ENCODE measurements around the gene E2F4. TPM values are rescaled to one million over a fixed set of nuclear protein-coding genes. Genes with fewer than 3 reads are reported as not detected.

E2F4 gene
- total RNA-seq, 1 experiment from 2014 or later, result 114 TPM

DNA sequence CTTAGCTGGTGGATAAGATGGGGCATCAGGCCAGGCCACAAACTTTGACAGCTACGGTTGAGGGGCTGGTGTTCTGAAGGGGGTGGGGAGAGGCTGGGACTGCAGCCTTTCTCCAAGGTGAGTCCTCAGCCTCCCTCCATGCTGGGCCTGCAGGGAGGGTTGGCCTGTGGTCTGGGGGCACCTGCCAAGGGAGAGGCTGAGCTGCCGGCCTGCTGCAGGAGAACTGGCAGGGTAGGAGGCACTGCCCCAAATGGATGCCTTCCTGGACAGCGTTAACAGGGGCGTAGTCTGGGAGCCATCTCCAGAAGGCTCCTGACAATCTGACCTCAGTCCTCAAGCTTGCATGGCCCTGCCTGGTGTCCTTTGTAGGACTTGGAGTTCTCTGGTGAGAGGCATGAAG, 12.1 kb downstream of the E2F4 start:
- ATAC-seq (no peak), DNase-seq (ENCODE audit: low read depth, low spot score) (no peak)
- no peak for TF ChIP-seq ZNF274 (IDR thresholded peaks at IDR 0.05; ENCODE audit: low read depth, low read length)
- TF ChIP-seq, protein P1, sequence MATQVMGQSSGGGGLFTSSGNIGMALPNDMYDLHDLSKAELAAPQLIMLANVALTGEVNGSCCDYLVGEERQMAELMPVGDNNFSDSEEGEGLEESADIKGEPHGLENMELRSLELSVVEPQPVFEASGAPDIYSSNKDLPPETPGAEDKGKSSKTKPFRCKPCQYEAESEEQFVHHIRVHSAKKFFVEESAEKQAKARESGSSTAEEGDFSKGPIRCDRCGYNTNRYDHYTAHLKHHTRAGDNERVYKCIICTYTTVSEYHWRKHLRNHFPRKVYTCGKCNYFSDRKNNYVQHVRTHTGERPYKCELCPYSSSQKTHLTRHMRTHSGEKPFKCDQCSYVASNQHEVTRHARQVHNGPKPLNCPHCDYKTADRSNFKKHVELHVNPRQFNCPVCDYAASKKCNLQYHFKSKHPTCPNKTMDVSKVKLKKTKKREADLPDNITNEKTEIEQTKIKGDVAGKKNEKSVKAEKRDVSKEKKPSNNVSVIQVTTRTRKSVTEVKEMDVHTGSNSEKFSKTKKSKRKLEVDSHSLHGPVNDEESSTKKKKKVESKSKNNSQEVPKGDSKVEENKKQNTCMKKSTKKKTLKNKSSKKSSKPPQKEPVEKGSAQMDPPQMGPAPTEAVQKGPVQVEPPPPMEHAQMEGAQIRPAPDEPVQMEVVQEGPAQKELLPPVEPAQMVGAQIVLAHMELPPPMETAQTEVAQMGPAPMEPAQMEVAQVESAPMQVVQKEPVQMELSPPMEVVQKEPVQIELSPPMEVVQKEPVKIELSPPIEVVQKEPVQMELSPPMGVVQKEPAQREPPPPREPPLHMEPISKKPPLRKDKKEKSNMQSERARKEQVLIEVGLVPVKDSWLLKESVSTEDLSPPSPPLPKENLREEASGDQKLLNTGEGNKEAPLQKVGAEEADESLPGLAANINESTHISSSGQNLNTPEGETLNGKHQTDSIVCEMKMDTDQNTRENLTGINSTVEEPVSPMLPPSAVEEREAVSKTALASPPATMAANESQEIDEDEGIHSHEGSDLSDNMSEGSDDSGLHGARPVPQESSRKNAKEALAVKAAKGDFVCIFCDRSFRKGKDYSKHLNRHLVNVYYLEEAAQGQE (IDR thresholded peaks at IDR 0.05; ENCODE audit: low read depth), result no peak
- TF ChIP-seq EGR1 (IDR thresholded peaks at IDR 0.05; ENCODE audit: low read depth), result no peak
- TF ChIP-seq ZFX (IDR thresholded peaks at IDR 0.05), result no peak
- ChIA-PET POLR2A (no interaction called here), CTCF (no interaction called here), RAD21 (ENCODE audit: low non-redundant PET in 1 of 2, low total read pairs in 2 of 2, uncharacterized antibody in 2 of 2, unreplicated experiment in 2 of 2) (no interaction called here)
- Histone ChIP-seq H3K4me1 (ENCODE audit: control insufficient read depth in 1 of 2, insufficient read depth in 2 of 2, low read length in 2 of 2) (peaks cover 15 to 39% of the 10 kb centered on the region in 2 experiments), H2AFZ (ENCODE audit: low read depth, low read length, poor library complexity, severe bottlenecking) (no peak overlapping the region), H3K9me2 (ENCODE audit: insufficient read depth) (no peaks in the 10 kb centered on the region), H3K4me3 (replicated peaks in 1 of 2; ENCODE audit: low read depth in 1 of 2, low read length in 2 of 2) (no peak overlapping the region), H3K9ac (ENCODE audit: low read length) (no peak overlapping the region), H3K9me3 (ENCODE audit: control insufficient read depth in 1 of 2, insufficient read depth in 1 of 2, low read depth in 1 of 2, low read length in 2 of 2) (no peaks in the 10 kb centered on the region), H3K4me2 (ENCODE audit: low read length) (no peak overlapping the region), H3K79me2 (ENCODE audit: insufficient read depth, low read length) (peaks cover 8% of the 10 kb centered on the region; the same call in 1 of the 2 replicates), H4K20me1 (ENCODE audit: insufficient read depth) (no peaks in the 10 kb centered on the region), H3K27ac (ENCODE audit: low read depth, low read length) (no peak overlapping the region), H3K27me3 (ENCODE audit: insufficient read depth, low read length) (no peaks in the 10 kb centered on the region), H3K36me3 (ENCODE audit: control insufficient read depth in 1 of 2, insufficient read depth in 2 of 2, low read length in 2 of 2) (peaks cover 11 to 17% of the 10 kb centered on the region in 2 experiments; a peak in 3 of 4 replicates)
- intact Hi-C loops (cut with micrococcal nuclease), result no loop called here
- no TSS peak for BruUV-seq (replicated peaks)

DNA sequence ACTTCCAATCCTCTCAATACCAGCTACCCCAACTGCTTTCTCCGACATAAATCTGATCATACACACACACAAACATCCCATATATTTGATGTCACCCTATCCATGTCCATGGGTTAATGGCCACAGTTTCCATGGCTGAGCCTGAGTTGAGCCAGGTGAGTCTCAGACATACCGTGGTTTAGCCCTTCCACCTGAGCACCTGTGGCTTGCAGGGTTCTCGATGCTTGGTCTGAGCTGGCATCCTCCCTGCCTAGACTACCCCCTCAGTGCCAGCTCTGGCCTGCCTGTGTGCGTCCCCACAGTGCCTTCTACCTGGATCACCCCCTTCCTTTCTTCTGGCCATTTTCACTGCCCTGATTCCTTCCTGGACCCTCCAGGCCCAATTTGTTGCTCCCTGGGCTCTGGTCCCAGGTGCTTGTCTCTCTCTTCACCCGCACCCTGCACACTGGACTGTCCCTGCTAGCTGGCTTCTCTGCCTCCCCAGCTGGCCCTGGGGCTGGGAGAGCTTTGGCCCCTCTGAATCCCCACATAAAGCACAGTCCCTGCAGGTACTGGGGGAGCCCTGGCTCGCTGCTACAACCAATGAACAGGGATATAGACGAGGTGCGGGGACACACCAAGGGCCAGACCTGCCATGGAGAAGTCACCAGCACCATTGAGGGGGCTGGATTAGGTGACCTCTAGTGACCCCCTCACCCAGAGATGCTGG, 14.3 kb downstream of the E2F4 start:
- no peaks in the 10 kb centered on the region for H3K79me2 ChIP-seq (ENCODE audit: insufficient read depth, low read length)
- TF ChIP-seq EGR1 (IDR thresholded peaks at IDR 0.05; ENCODE audit: low read depth) (no peak), CBX3 (IDR thresholded peaks at IDR 0.05; ENCODE audit: low read depth) (no peak), RAD21 (IDR thresholded peaks at IDR 0.05; ENCODE audit: low read depth) (no peak), POLR2AphosphoS5 (IDR thresholded peaks at IDR 0.05; ENCODE audit: low read depth, low read length) (peak; percentile 46), SIN3A (IDR thresholded peaks at IDR 0.05; ENCODE audit: low read depth) (no peak)
- H3K36me3 ChIP-seq (ENCODE audit: control insufficient read depth in 1 of 2, insufficient read depth in 2 of 2, low read length in 2 of 2), result peaks cover 11 to 14% of the 10 kb centered on the region in 2 experiments; a peak in 3 of 4 replicates
- H3K4me2 ChIP-seq (ENCODE audit: low read length), result no peak overlapping the region; the same call in 1 of the 2 replicates
- no peaks in the 10 kb centered on the region for H3K9me3 ChIP-seq (ENCODE audit: control insufficient read depth in 1 of 2, insufficient read depth in 1 of 2, low read depth in 1 of 2, low read length in 2 of 2)
- POLR2A ChIA-PET, result no interaction called here
- no peak overlapping the region for H2AFZ ChIP-seq (ENCODE audit: low read depth, low read length, poor library complexity, severe bottlenecking)
- no peaks in the 10 kb centered on the region for H3K27me3 ChIP-seq (ENCODE audit: insufficient read depth, low read length)
- DNase-seq (ENCODE audit: low read depth, low spot score) (no peak), ATAC-seq (no peak)
- no peak overlapping the region for H3K4me3 ChIP-seq (replicated peaks in 1 of 2; ENCODE audit: low read depth in 1 of 2, low read length in 2 of 2)
- no peak overlapping the region for H3K27ac ChIP-seq (ENCODE audit: low read depth, low read length)
- intact Hi-C loops (cut with micrococcal nuclease), result no loop called here
- no peak overlapping the region for H3K9ac ChIP-seq (ENCODE audit: low read length)
- peaks cover 11 to 25% of the 10 kb centered on the region in 2 experiments for H3K4me1 ChIP-seq (ENCODE audit: control insufficient read depth in 1 of 2, insufficient read depth in 2 of 2, low read length in 2 of 2)
- no peaks in the 10 kb centered on the region for H3K9me2 ChIP-seq (ENCODE audit: insufficient read depth)
- CTCF ChIA-PET, result interaction anchor here (1.8 kb wide), 1 partner anchor 8 kb away, joined by 7 read pairs; no protein-coding TSS in a partner anchor
- H4K20me1 ChIP-seq (ENCODE audit: insufficient read depth), result no peaks in the 10 kb centered on the region
- BruUV-seq (replicated peaks), result no TSS peak
- RAD21 ChIA-PET (ENCODE audit: low non-redundant PET in 1 of 2, low total read pairs in 2 of 2, uncharacterized antibody in 2 of 2, unreplicated experiment in 2 of 2), result no interaction called here

All from HCT116 (cell line).